Measurements from ENCODE around the gene ROR1.

Gene ROR1

GRCh38 chr1:64117492-64117891 lies 343.7 kb downstream of the ROR1 start:
- H3K27me3 ChIP-seq (ENCODE audit: control insufficient read depth in 1 of 2, insufficient read depth in 2 of 2, low read length in 2 of 2), result no peaks in the 10 kb centered on the region
- no peaks in the 10 kb centered on the region for H3K9me3 ChIP-seq (ENCODE audit: control insufficient read depth in 2 of 2, low read length in 2 of 2)
- no peaks in the 10 kb centered on the region for H3K4me1 ChIP-seq (ENCODE audit: control insufficient read depth, insufficient read depth, low read length)
- H3K36me3 ChIP-seq (ENCODE audit: control insufficient read depth in 2 of 2, insufficient read depth in 2 of 2, low read length in 2 of 2), result no peaks in the 10 kb centered on the region
- no peak overlapping the region for H3K27ac ChIP-seq (ENCODE audit: low read length)
- no peak overlapping the region for H3K9ac ChIP-seq (ENCODE audit: low read length in 2 of 2)
- H3K4me3 ChIP-seq (ENCODE audit: low read length in 2 of 2), result no peak overlapping the region

GRCh38 chr1:64121766-64122385 lies 348.1 kb downstream of the ROR1 start:
- no peak overlapping the region for H3K27ac ChIP-seq (ENCODE audit: low read length)
- no peaks in the 10 kb centered on the region for H3K36me3 ChIP-seq (ENCODE audit: control insufficient read depth in 2 of 2, insufficient read depth in 2 of 2, low read length in 2 of 2)
- no peaks in the 10 kb centered on the region for H3K9me3 ChIP-seq (ENCODE audit: control insufficient read depth in 2 of 2, low read length in 2 of 2)

GRCh38 chr1:64122588-64122987 lies 348.8 kb downstream of the ROR1 start:
- Histone ChIP-seq H3K9me3 (ENCODE audit: control insufficient read depth in 2 of 2, low read length in 2 of 2) (no peaks in the 10 kb centered on the region), H3K4me1 (ENCODE audit: control insufficient read depth, insufficient read depth, low read length) (no peaks in the 10 kb centered on the region), H3K27me3 (ENCODE audit: control insufficient read depth in 1 of 2, insufficient read depth in 2 of 2, low read length in 2 of 2) (no peaks in the 10 kb centered on the region), H3K27ac (ENCODE audit: low read length) (no peak overlapping the region), H3K9ac (ENCODE audit: low read length in 2 of 2) (no peak overlapping the region), H3K36me3 (ENCODE audit: control insufficient read depth in 2 of 2, insufficient read depth in 2 of 2, low read length in 2 of 2) (no peaks in the 10 kb centered on the region), H3K4me3 (ENCODE audit: low read length in 2 of 2) (no peak overlapping the region)

More at GRCh38 chr1:64121766-64122385, 348.1 kb downstream of the ROR1 start:
- Histone ChIP-seq H3K4me1 (ENCODE audit: control insufficient read depth, insufficient read depth, low read length) (no peaks in the 10 kb centered on the region), H3K9ac (ENCODE audit: low read length in 2 of 2) (no peak overlapping the region), H3K4me3 (ENCODE audit: low read length in 2 of 2) (no peak overlapping the region), H3K27me3 (ENCODE audit: control insufficient read depth in 1 of 2, insufficient read depth in 2 of 2, low read length in 2 of 2) (no peaks in the 10 kb centered on the region)

GRCh38 chr1:64124704-64125440 lies 351.1 kb downstream of the ROR1 start:
- Histone ChIP-seq H3K4me3 (ENCODE audit: low read length in 2 of 2) (no peak overlapping the region), H3K27me3 (ENCODE audit: control insufficient read depth in 1 of 2, insufficient read depth in 2 of 2, low read length in 2 of 2) (no peaks in the 10 kb centered on the region), H3K27ac (ENCODE audit: low read length) (no peak overlapping the region), H3K36me3 (ENCODE audit: control insufficient read depth in 2 of 2, insufficient read depth in 2 of 2, low read length in 2 of 2) (no peaks in the 10 kb centered on the region), H3K9me3 (ENCODE audit: control insufficient read depth in 2 of 2, low read length in 2 of 2) (no peaks in the 10 kb centered on the region), H3K9ac (ENCODE audit: low read length in 2 of 2) (no peak overlapping the region), H3K4me1 (ENCODE audit: control insufficient read depth, insufficient read depth, low read length) (no peaks in the 10 kb centered on the region)

GRCh38 chr1:64126581-64126980 lies 352.8 kb downstream of the ROR1 start:
- Histone ChIP-seq H3K9me3 (ENCODE audit: control insufficient read depth in 2 of 2, low read length in 2 of 2) (no peaks in the 10 kb centered on the region), H3K27ac (ENCODE audit: low read length) (no peak overlapping the region)

GRCh38 chr1:64127297-64127696 lies 353.5 kb downstream of the ROR1 start:
- Histone ChIP-seq H3K4me3 (ENCODE audit: low read length in 2 of 2) (no peak overlapping the region), H3K27ac (ENCODE audit: low read length) (no peak overlapping the region), H3K9ac (ENCODE audit: low read length in 2 of 2) (no peak overlapping the region), H3K9me3 (ENCODE audit: control insufficient read depth in 2 of 2, low read length in 2 of 2) (no peaks in the 10 kb centered on the region), H3K4me1 (ENCODE audit: control insufficient read depth, insufficient read depth, low read length) (no peaks in the 10 kb centered on the region), H3K27me3 (ENCODE audit: control insufficient read depth in 1 of 2, insufficient read depth in 2 of 2, low read length in 2 of 2) (no peaks in the 10 kb centered on the region), H3K36me3 (ENCODE audit: control insufficient read depth in 2 of 2, insufficient read depth in 2 of 2, low read length in 2 of 2) (no peaks in the 10 kb centered on the region)

More at GRCh38 chr1:64126581-64126980, 352.8 kb downstream of the ROR1 start:
- H3K4me3 ChIP-seq (ENCODE audit: low read length in 2 of 2), result no peak overlapping the region
- no peaks in the 10 kb centered on the region for H3K36me3 ChIP-seq (ENCODE audit: control insufficient read depth in 2 of 2, insufficient read depth in 2 of 2, low read length in 2 of 2)
- H3K27me3 ChIP-seq (ENCODE audit: control insufficient read depth in 1 of 2, insufficient read depth in 2 of 2, low read length in 2 of 2), result no peaks in the 10 kb centered on the region
- H3K9ac ChIP-seq (ENCODE audit: low read length in 2 of 2), result no peak overlapping the region
- H3K4me1 ChIP-seq (ENCODE audit: control insufficient read depth, insufficient read depth, low read length), result no peaks in the 10 kb centered on the region

GRCh38 chr1:64129701-64130100 lies 355.9 kb downstream of the ROR1 start:
- Histone ChIP-seq H3K9ac (ENCODE audit: low read length in 2 of 2) (no peak overlapping the region), H3K27me3 (ENCODE audit: control insufficient read depth in 1 of 2, insufficient read depth in 2 of 2, low read length in 2 of 2) (no peaks in the 10 kb centered on the region), H3K36me3 (ENCODE audit: control insufficient read depth in 2 of 2, insufficient read depth in 2 of 2, low read length in 2 of 2) (no peaks in the 10 kb centered on the region), H3K9me3 (ENCODE audit: control insufficient read depth in 2 of 2, low read length in 2 of 2) (no peaks in the 10 kb centered on the region), H3K27ac (ENCODE audit: low read length) (no peak overlapping the region), H3K4me3 (ENCODE audit: low read length in 2 of 2) (no peak overlapping the region), H3K4me1 (ENCODE audit: control insufficient read depth, insufficient read depth, low read length) (no peaks in the 10 kb centered on the region)

- no peaks in the 10 kb centered on the region for H3K9me3 ChIP-seq (ENCODE audit: control insufficient read depth in 2 of 2, low read length in 2 of 2)
- no peak overlapping the region for H3K27ac ChIP-seq (ENCODE audit: low read length)
- H3K27me3 ChIP-seq (ENCODE audit: control insufficient read depth in 1 of 2, insufficient read depth in 2 of 2, low read length in 2 of 2), result no peaks in the 10 kb centered on the region
- H3K4me3 ChIP-seq (ENCODE audit: low read length in 2 of 2), result no peak overlapping the region
- H3K9ac ChIP-seq (ENCODE audit: low read length in 2 of 2), result no peak overlapping the region
- H3K4me1 ChIP-seq (ENCODE audit: control insufficient read depth, insufficient read depth, low read length), result peaks cover 4% of the 10 kb centered on the region
- no peaks in the 10 kb centered on the region for H3K36me3 ChIP-seq (ENCODE audit: control insufficient read depth in 2 of 2, insufficient read depth in 2 of 2, low read length in 2 of 2)
These were observed 357.3 kb downstream of the ROR1 start for GRCh38 chr1:64131155-64131554.

GRCh38 chr1:64133036-64133435 lies 359.2 kb downstream of the ROR1 start:
- Histone ChIP-seq H3K27ac (ENCODE audit: low read length) (no peak overlapping the region), H3K9me3 (ENCODE audit: control insufficient read depth in 2 of 2, low read length in 2 of 2) (no peaks in the 10 kb centered on the region), H3K27me3 (ENCODE audit: control insufficient read depth in 1 of 2, insufficient read depth in 2 of 2, low read length in 2 of 2) (no peaks in the 10 kb centered on the region), H3K4me1 (ENCODE audit: control insufficient read depth, insufficient read depth, low read length) (peaks cover 4% of the 10 kb centered on the region), H3K36me3 (ENCODE audit: control insufficient read depth in 2 of 2, insufficient read depth in 2 of 2, low read length in 2 of 2) (no peaks in the 10 kb centered on the region), H3K9ac (ENCODE audit: low read length in 2 of 2) (no peak overlapping the region), H3K4me3 (ENCODE audit: low read length in 2 of 2) (no peak overlapping the region)

- H3K9me3 ChIP-seq (ENCODE audit: control insufficient read depth in 2 of 2, low read length in 2 of 2), result no peaks in the 10 kb centered on the region
- no peak overlapping the region for H3K27ac ChIP-seq (ENCODE audit: low read length)
- H3K4me3 ChIP-seq (ENCODE audit: low read length in 2 of 2), result no peak overlapping the region
- peaks cover 0 to 5% of the 10 kb centered on the region in 2 donors for H3K36me3 ChIP-seq (ENCODE audit: control insufficient read depth in 2 of 2, insufficient read depth in 2 of 2, low read length in 2 of 2)
- H3K4me1 ChIP-seq (ENCODE audit: control insufficient read depth, insufficient read depth, low read length), result peaks cover 4% of the 10 kb centered on the region
- no peaks in the 10 kb centered on the region for H3K27me3 ChIP-seq (ENCODE audit: control insufficient read depth in 1 of 2, insufficient read depth in 2 of 2, low read length in 2 of 2)
- H3K9ac ChIP-seq (ENCODE audit: low read length in 2 of 2), result no peak overlapping the region
These were observed 361.8 kb downstream of the ROR1 start for GRCh38 chr1:64135462-64136223.

Data from stomach smooth muscle (tissue), 2 donors.